MM.1S (cell line): Measurements from ENCODE around the gene SH3TC1.

Source experiments
- CTCF ChIP-seq: fragments of 300-600 bp; sonication (generic); IDR thresholded peaks from 2 replicates; pipeline ENCODE4 v1.5.1; 2016; ENCODE audit warnings: antibody characterized with exemption, low read length, mixed read lengths
- EZH2 ChIP-seq: fragments of 300-600 bp; sonication (generic); optimal IDR thresholded peaks from 2 replicates; pipeline ENCODE3; 2017; ENCODE audit warnings: low read depth, mild to moderate bottlenecking, antibody characterized with exemption, low read length, mixed read lengths

- TF ChIP-seq EZH2 (no peak), CTCF (no peak)
These were observed 79.6 kb downstream of the SH3TC1 start for GRCh38 chr4:8278421-8279287.
